BJ (cell line): ENCODE results near the gene DENND1A. TPM values are rescaled to one million over a fixed set of nuclear protein-coding genes. Genes with fewer than 3 reads are reported as not detected.

Experiments used
- CTCF ChIA-PET: fragments of 350-600 bp; formaldehyde crosslinking; extraction: SDS; loops from one replicate; lab custom pipeline; 2021; ENCODE audit warnings: antibody characterized with exemption, inconsistent platforms; lab: Yijun Ruan, JAX
- POLR2A ChIA-PET: fragments of 300-600 bp; sonication (Branson Sonifier 250); formaldehyde crosslinking; extraction: SDS; loops from one replicate; lab custom pipeline; 2021; ENCODE audit warnings: antibody characterized with exemption; lab: Charles Lee
- DNase-seq: peaks from one replicate; pipeline ENCODE4 v3.0.0-alpha.2; 2011; ENCODE audit warnings: low read depth
- H3K27me3 ChIP-seq: 2 replicates; pipeline ENCODE4 v1.6.0; 2011; ENCODE audit warnings: low read length; ENCODE audit not compliant: control insufficient read depth, insufficient read depth
- H3K36me3 ChIP-seq: 2 replicates; pipeline ENCODE4 v1.5.1; 2011; ENCODE audit warnings: low read length; ENCODE audit not compliant: control insufficient read depth, insufficient read depth
- H3K4me3 ChIP-seq: 2 replicates; pipeline ENCODE4 v1.5.1; 2011; ENCODE audit warnings: low read depth, mild to moderate bottlenecking, control low read depth, low read length
- CTCF ChIP-seq: IDR thresholded peaks from 2 replicates; pipeline ENCODE4 v1.5.1; 2011; ENCODE audit warnings: low read depth, mild to moderate bottlenecking, control low read depth, inconsistent platforms, low read length, moderate library complexity; ENCODE audit not compliant: insufficient read depth
- polyA plus RNA-seq: library from polyadenylated mRNA; depleted of rRNA; stranded (reverse); fragments of >200 nt; gene quantifications from 2 replicates; pipeline ENCODE4 v1.2.3, GENCODE V29; 2011

Gene DENND1A
- polyA plus RNA-seq, 1 experiment = 24.0 TPM

- no peak for DNase-seq
- Histone ChIP-seq H3K27me3 (no peaks in the 10 kb centered on the region), H3K36me3 (no peaks in the 10 kb centered on the region), H3K4me3 (no peak overlapping the region)
- POLR2A ChIA-PET = no interaction called here
- CTCF ChIA-PET = interaction anchor here (1.1 kb wide), 1 partner anchor 9 kb away, joined by 4 read pairs; no protein-coding TSS in a partner anchor
- no peak for TF ChIP-seq CTCF
Measured at GRCh38 chr9:123678878-123679329, 251.0 kb downstream of the DENND1A start.

GRCh38 chr9:123678038-123678877 lies 251.7 kb downstream of the DENND1A start:
- Histone ChIP-seq H3K27me3 (no peaks in the 10 kb centered on the region), H3K4me3 (no peak overlapping the region), H3K36me3 (no peaks in the 10 kb centered on the region)
- no peak for TF ChIP-seq CTCF
- no peak for DNase-seq
- CTCF ChIA-PET = interaction anchor here (1.1 kb wide), 1 partner anchor 10 kb away, joined by 4 read pairs; no protein-coding TSS in a partner anchor
- POLR2A ChIA-PET = no interaction called here

- Histone ChIP-seq H3K36me3 (no peaks in the 10 kb centered on the region), H3K27me3 (no peaks in the 10 kb centered on the region), H3K4me3 (no peak overlapping the region)
- ChIA-PET CTCF (no interaction called here), POLR2A (no interaction called here)
- no peak for TF ChIP-seq CTCF
- no peak for DNase-seq
Measured at GRCh38 chr9:123676869-123677268, 253.1 kb downstream of the DENND1A start.

- Histone ChIP-seq H3K4me3 (no peak overlapping the region), H3K36me3 (peaks cover 1% of the 10 kb centered on the region; the same call in 1 of the 2 replicates), H3K27me3 (no peaks in the 10 kb centered on the region)
- POLR2A ChIA-PET = no interaction called here
- no peak for TF ChIP-seq CTCF
- CTCF ChIA-PET = interaction anchor here (1.1 kb wide), 1 partner anchor 31 kb away, joined by 3 read pairs; no protein-coding TSS in a partner anchor
- no peak for DNase-seq
Measured at GRCh38 chr9:123669346-123669745, 260.6 kb downstream of the DENND1A start.

GRCh38 chr9:123663529-123663928 lies 266.4 kb downstream of the DENND1A start:
- TF ChIP-seq CTCF = no peak
- CTCF ChIA-PET = no interaction called here
- peaks cover 4% of the 10 kb centered on the region; the same call in 1 of the 2 replicates for H3K36me3 ChIP-seq
- H3K27me3 ChIP-seq = no peaks in the 10 kb centered on the region
- H3K4me3 ChIP-seq = no peak overlapping the region
- no peak for DNase-seq
- POLR2A ChIA-PET = no interaction called here
